ENCODE measurements around the gene ZBED1. TPM values are rescaled to one million over a fixed set of nuclear protein-coding genes. Genes with fewer than 3 reads are reported as not detected.
A peak's percentile ranks its signal among the peaks of the same experiment; 100 is the strongest.
"Not testable (repeated sequence)": the region's sequence is repeated elsewhere in the genome, so short reads cannot be mapped to it uniquely, and the experiment has no call there.

ZBED1 gene
- polyA plus RNA-seq (ENCODE audit: insufficient read length in 3 of 3) = 10 to 100 TPM; 44.2 to 46.2 (median 45.4) TPM
- long read RNA-seq, donor 1, full-length matches to known transcripts = 8 of 24 reads
- long read RNA-seq, donor 1, partial matches to known transcripts = 16 of 24 reads
- long read RNA-seq, donor 1, other reads (novel, unspliced or antisense) = 0 of 24 reads
- long read RNA-seq, donor 2, full-length matches to known transcripts = 7 of 7 reads
- long read RNA-seq, donor 2, partial matches to known transcripts = 0 of 7 reads
- long read RNA-seq, donor 2, other reads (novel, unspliced or antisense) = 0 of 7 reads
- long read RNA-seq, donor 3, full-length matches to known transcripts = 27 of 27 reads
- long read RNA-seq, donor 3, partial matches to known transcripts = 0 of 27 reads
- long read RNA-seq, donor 3, other reads (novel, unspliced or antisense) = 0 of 27 reads
- long read RNA-seq, donor 4, full-length matches to known transcripts = 14 of 14 reads
- long read RNA-seq, donor 4, partial matches to known transcripts = 0 of 14 reads
- long read RNA-seq, donor 4, other reads (novel, unspliced or antisense) = 0 of 14 reads
- long read RNA-seq, donor 5, full-length matches to known transcripts = 26 of 26 reads
- long read RNA-seq, donor 5, partial matches to known transcripts = 0 of 26 reads
- long read RNA-seq, donor 5, other reads (novel, unspliced or antisense) = 0 of 26 reads
- long read RNA-seq, donor 6, full-length matches to known transcripts = 18 of 18 reads
- long read RNA-seq, donor 6, partial matches to known transcripts = 0 of 18 reads
- long read RNA-seq, donor 6, other reads (novel, unspliced or antisense) = 0 of 18 reads
- long read RNA-seq, donor 7, full-length matches to known transcripts = 18 of 63 reads
- long read RNA-seq, donor 7, partial matches to known transcripts = 45 of 63 reads
- long read RNA-seq, donor 7, other reads (novel, unspliced or antisense) = 0 of 63 reads
- long read RNA-seq, donor 8, full-length matches to known transcripts = 19 of 19 reads
- long read RNA-seq, donor 8, partial matches to known transcripts = 0 of 19 reads
- long read RNA-seq, donor 8, other reads (novel, unspliced or antisense) = 0 of 19 reads
- long read RNA-seq, donor 9, full-length matches to known transcripts = 15 of 15 reads
- long read RNA-seq, donor 9, partial matches to known transcripts = 0 of 15 reads
- long read RNA-seq, donor 9, other reads (novel, unspliced or antisense) = 0 of 15 reads
- long read RNA-seq, donor 10, full-length matches to known transcripts = 17 of 17 reads
- long read RNA-seq, donor 10, partial matches to known transcripts = 0 of 17 reads
- long read RNA-seq, donor 10, other reads (novel, unspliced or antisense) = 0 of 17 reads
- long read RNA-seq, donor 11, full-length matches to known transcripts = 13 of 13 reads
- long read RNA-seq, donor 11, partial matches to known transcripts = 0 of 13 reads
- long read RNA-seq, donor 11, other reads (novel, unspliced or antisense) = 0 of 13 reads
- long read RNA-seq, donor 12, full-length matches to known transcripts = 7 of 7 reads
- long read RNA-seq, donor 12, partial matches to known transcripts = 0 of 7 reads
- long read RNA-seq, donor 12, other reads (novel, unspliced or antisense) = 0 of 7 reads
- long read RNA-seq, donor 13, full-length matches to known transcripts = 35 of 35 reads
- long read RNA-seq, donor 13, partial matches to known transcripts = 0 of 35 reads
- long read RNA-seq, donor 13, other reads (novel, unspliced or antisense) = 0 of 35 reads
- long read RNA-seq, donor 14, full-length matches to known transcripts = 13 of 13 reads
- long read RNA-seq, donor 14, partial matches to known transcripts = 0 of 13 reads
- long read RNA-seq, donor 14, other reads (novel, unspliced or antisense) = 0 of 13 reads
- long read RNA-seq, donor 15, full-length matches to known transcripts = 5 of 5 reads
- long read RNA-seq, donor 15, partial matches to known transcripts = 0 of 5 reads
- long read RNA-seq, donor 15, other reads (novel, unspliced or antisense) = 0 of 5 reads
- long read RNA-seq, donor 16, full-length matches to known transcripts = 46 of 46 reads
- long read RNA-seq, donor 16, partial matches to known transcripts = 0 of 46 reads
- long read RNA-seq, donor 16, other reads (novel, unspliced or antisense) = 0 of 46 reads

DNA sequence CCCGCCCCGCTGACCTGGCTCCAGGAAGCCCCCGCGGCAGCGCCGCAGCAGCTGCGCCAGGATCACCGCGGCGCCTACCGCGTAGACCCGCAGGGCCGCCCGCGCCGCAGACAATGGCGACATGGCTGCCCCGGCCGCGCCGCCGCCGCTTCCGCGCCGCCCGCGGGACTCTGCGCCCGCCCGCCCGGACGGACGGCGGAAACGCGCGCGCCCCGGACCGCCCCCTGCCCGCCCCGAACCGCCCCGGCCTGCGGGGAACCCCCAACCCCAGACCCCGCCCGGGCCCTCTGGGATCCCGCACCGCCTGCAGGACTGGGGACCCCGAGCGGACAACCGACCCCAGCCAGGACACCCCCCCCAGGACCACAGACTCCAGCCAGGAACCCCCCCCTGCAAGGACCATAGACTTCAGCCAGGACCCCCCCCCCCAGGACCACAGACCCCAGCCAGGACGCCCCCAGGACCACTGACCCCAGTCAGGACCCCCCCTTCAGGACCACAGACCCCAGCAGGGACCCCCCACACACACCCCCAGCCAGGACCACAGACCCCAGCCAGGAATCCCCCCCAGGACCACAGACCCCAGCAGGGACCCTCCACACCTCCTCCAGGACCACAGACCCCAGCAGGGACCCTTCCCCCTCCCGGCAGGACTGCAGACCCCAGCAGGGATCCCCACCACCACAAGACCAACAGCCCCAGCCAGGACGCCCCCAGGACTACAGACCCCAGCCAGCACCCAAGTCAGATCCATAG, at the start of gene ZBED1, which contains the start of gene DHRSX:
Gene ZBED1 (minus strand): TSS at position 174 of the 756 bp plus-strand sequence. CDS start 10,257 bp downstream, outside the sequence.
Gene DHRSX (minus strand): TSS at position 174 of the 756 bp plus-strand sequence. CDS start 51 bp downstream, at position 123.
- DNase-seq (ENCODE audit: extremely low read depth in 1 of 11, low read depth in 9 of 11, low spot score in 4 of 11) = peak in 1 of 11 donors; percentile 11

GRCh38 chrX:2549876-2550275, 49.1 kb upstream of the ZBED1 start:
- no peak for DNase-seq (ENCODE audit: extremely low read depth in 1 of 11, low read depth in 9 of 11, low spot score in 4 of 11)

GRCh38 chrX:2548711-2549423, 48.1 kb upstream of the ZBED1 start:
- DNase-seq (ENCODE audit: extremely low read depth in 1 of 11, low read depth in 9 of 11, low spot score in 4 of 11) = peak in 1 of 11 donors; percentile 18

- no peak for DNase-seq (ENCODE audit: extremely low read depth in 1 of 11, low read depth in 9 of 11, low spot score in 4 of 11)
Measured at GRCh38 chrX:2547736-2548135, 47.0 kb upstream of the ZBED1 start.

- DNase-seq (ENCODE audit: extremely low read depth in 1 of 11, low read depth in 9 of 11, low spot score in 4 of 11) = no peak
Measured at GRCh38 chrX:2546496-2546895, 45.7 kb upstream of the ZBED1 start.

DNA sequence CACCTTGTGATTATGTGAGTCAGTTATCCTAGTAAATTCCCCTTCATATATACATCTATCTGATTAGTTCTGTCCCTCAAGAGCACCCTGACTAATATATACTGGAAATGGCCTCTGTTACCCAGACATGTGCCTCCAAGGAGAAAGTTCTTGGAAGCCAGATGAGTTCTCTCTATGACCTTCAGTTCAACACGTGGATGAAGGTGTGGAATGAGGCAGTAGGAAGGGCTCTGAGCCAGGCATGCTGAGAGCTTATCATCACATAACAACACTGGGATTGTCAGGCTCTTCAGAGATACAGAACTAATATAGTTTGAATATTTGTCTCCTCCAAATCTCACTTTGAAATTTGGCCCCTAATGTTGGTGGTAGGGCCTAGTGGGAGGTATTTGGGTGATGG, 44.4 kb upstream of the ZBED1 start:
- no peak for DNase-seq (ENCODE audit: extremely low read depth in 1 of 11, low read depth in 9 of 11, low spot score in 4 of 11)

DNA sequence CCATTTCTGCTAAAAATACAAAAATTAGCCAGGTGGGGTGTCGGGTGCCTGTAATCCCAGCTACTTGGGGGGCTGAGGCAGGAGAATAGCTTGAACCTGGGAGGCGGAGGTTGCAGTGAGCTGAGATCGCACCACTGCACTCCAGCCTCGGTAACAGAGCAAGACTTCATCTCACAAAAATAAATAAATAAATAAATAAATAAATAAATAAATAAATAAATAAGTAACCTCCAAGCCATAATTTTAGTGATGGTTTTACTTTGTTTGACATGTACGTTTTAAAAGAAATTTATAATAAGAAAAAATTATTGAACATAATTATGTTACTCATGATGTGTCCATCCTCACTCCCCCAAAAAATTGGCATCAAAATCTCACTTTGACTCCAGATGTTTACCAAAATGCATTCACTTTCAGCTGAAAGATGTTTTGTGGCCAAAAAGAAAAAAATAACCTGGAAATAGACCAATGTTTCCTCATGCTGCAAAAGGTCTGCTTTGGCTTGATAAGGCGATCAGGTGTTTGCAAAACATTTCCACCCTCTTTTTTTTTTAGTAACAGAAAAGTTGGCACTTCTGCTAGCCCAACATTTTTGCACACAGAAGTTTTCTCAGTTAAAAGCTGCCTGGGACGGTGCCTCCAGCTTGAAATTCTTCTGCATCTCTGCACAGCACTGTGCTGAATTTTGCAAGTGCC, 42.2 kb upstream of the ZBED1 start:
- no peak for DNase-seq (ENCODE audit: extremely low read depth in 1 of 11, low read depth in 9 of 11, low spot score in 4 of 11)

- no peak for DNase-seq (ENCODE audit: extremely low read depth in 1 of 11, low read depth in 9 of 11, low spot score in 4 of 11)
Measured at GRCh38 chrX:2541603-2542002, 40.8 kb upstream of the ZBED1 start.

DNA sequence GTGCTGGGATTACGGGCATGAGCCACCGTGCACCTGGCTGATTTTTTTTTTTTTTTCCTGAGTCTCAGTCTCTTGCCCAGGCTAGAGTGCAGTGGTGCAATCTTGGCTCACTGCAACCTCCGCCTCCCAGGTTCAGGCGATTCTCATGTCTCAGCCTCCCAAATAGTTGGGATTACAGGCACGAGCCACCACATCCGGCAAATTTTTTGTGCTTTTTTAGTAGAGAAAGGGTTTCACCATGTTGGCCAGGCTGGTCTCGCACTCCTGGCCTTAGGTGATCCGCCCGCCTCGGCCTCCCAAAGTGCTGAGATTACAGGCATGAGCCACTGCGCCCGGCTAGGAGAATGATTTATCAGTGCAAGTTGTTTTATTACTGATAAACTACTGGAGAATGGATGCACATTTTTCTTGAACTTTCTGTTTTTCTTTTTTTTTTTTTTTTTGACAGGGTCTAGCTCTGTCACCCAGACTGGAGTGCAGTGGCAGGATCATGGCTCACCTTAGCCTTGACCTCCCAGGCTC, 39.7 kb upstream of the ZBED1 start:
- no peak for DNase-seq (ENCODE audit: extremely low read depth in 1 of 11, low read depth in 9 of 11, low spot score in 4 of 11)

GRCh38 chrX:2539586-2539985, 38.8 kb upstream of the ZBED1 start:
- DNase-seq (ENCODE audit: extremely low read depth in 1 of 11, low read depth in 9 of 11, low spot score in 4 of 11) = no peak

- DNase-seq (ENCODE audit: extremely low read depth in 1 of 11, low read depth in 9 of 11, low spot score in 4 of 11) = no peak
Measured at GRCh38 chrX:2538031-2538757, 37.4 kb upstream of the ZBED1 start.

DNA sequence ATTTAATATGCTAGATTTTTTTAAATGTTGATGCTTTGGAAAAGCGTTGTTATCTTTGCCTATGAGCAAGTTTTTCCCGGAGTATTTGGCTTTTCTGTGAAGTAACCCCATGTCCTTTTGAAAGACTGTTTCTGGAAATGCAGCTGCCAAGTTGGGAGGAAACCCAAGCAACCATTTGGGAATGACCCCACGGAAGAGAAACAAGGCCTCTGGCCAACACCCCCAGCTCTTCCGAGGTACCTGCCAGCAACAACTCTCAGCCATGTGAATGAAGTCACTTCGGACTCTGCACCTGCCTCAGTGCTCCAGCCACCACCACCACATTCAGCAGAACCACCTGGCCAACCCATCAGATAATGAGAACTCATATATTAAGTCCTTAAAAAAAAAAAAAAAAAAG, 36.2 kb upstream of the ZBED1 start:
- DNase-seq (ENCODE audit: extremely low read depth in 1 of 11, low read depth in 9 of 11, low spot score in 4 of 11) = no peak

DNA sequence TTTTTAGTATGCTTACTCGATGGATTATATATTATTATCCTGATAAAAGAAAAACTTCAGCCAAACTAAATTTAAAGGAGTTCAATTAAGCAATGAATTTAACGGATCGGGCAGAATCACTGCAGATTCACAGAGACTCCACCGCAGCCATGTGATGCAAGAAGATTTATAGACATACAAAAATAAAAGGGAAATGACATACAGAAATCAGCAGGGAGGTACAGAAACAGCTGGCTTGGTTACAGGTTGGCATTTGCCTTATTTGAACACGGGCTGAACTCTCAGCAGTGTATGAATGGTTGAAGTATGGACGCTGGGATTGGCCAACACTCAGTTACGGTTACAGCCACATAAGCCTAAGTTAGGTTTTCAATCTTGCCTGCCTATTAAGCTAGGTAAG, 35.4 kb upstream of the ZBED1 start:
- no peak for DNase-seq (ENCODE audit: extremely low read depth in 1 of 11, low read depth in 9 of 11, low spot score in 4 of 11)

GRCh38 chrX:2534261-2535021, 33.7 kb upstream of the ZBED1 start:
- DNase-seq (ENCODE audit: extremely low read depth in 1 of 11, low read depth in 9 of 11, low spot score in 4 of 11) = not testable (repeated sequence)
